ENCODE results near the gene GJB2. TPM values are rescaled to one million over a fixed set of nuclear protein-coding genes. Genes with fewer than 3 reads are reported as not detected.

The GJB2 gene
- total RNA-seq, 1 donor from 2014 or later: 4.6 TPM

- no peak for FAIRE-seq
- Mint-ChIP-seq H3K27me3 (ENCODE audit: low read depth, unreplicated experiment) (peaks cover 50% of the 10 kb centered on the region), H3K4me3 (ENCODE audit: unreplicated experiment) (no peak overlapping the region), H3K4me1 (ENCODE audit: low read depth, unreplicated experiment) (no peaks in the 10 kb centered on the region), H3K36me3 (ENCODE audit: low read depth, unreplicated experiment) (peaks cover 4% of the 10 kb centered on the region), H3K27ac (ENCODE audit: unreplicated experiment) (no peak overlapping the region), H3K9me3 (ENCODE audit: unreplicated experiment) (no peaks in the 10 kb centered on the region)
- Histone ChIP-seq H3K9me3 (ENCODE audit: insufficient read depth, low read depth, low read length) (peaks cover 3% of the 10 kb centered on the region), H3K4me2 (ENCODE audit: low read length) (no peak overlapping the region), H3K9ac (ENCODE audit: low read length) (no peak overlapping the region), H3K36me3 (ENCODE audit: insufficient read depth, low read length) (no peaks in the 10 kb centered on the region), H3K27ac (ENCODE audit: low read depth, low read length) (no peak overlapping the region), H3K4me3 (ENCODE audit: insufficient read depth, low read depth, low read length) (no peak overlapping the region), H3K79me2 (ENCODE audit: insufficient read depth, low read length) (no peaks in the 10 kb centered on the region), H3K27me3 (ENCODE audit: insufficient read depth, low read length) (peaks cover 49% of the 10 kb centered on the region), H2AFZ (ENCODE audit: low read depth, low read length) (no peak overlapping the region), H3K4me1 (ENCODE audit: insufficient read depth, low read length) (no peaks in the 10 kb centered on the region), H4K20me1 (ENCODE audit: insufficient read depth, low read length) (no peaks in the 10 kb centered on the region)
- TF ChIP-seq EZH2 (IDR thresholded peaks at IDR 0.05; ENCODE audit: insufficient read depth, low read length): no peak
- TF ChIP-seq CTCF (IDR thresholded peaks at IDR 0.05; ENCODE audit: insufficient read depth, low read depth, low read length): no peak
- DNase-seq (ENCODE audit: low read depth): no peak
These were observed 52.3 kb downstream of the GJB2 start for GRCh38 chr13:20140487-20140886.

DNA sequence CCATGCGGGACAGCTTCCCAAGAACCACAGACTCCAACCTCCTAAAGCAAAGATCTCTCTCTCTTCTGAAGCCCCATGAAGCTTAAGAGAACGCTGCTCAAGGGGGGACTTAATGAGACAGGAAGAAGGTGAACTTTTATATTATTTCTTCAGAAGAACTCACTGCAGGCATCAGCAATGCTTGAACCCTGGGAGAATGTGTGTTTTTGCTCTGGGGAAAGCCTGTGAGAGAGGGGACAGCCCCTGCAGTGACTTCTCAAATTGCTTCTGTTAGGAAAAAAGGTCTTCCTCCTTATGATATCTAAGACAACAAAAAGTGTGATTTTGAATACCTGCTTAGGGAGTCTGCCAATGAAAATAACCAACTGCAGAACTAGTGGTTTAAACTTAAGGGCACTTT is 54.9 kb downstream of the GJB2 start:
- Histone ChIP-seq H3K36me3 (ENCODE audit: insufficient read depth, low read length) (no peaks in the 10 kb centered on the region), H3K4me3 (ENCODE audit: insufficient read depth, low read depth, low read length) (no peak overlapping the region), H3K4me1 (ENCODE audit: insufficient read depth, low read length) (no peaks in the 10 kb centered on the region), H2AFZ (ENCODE audit: low read depth, low read length) (no peak overlapping the region), H4K20me1 (ENCODE audit: insufficient read depth, low read length) (no peaks in the 10 kb centered on the region), H3K27ac (ENCODE audit: low read depth, low read length) (no peak overlapping the region), H3K27me3 (ENCODE audit: insufficient read depth, low read length) (peaks cover 38% of the 10 kb centered on the region), H3K9ac (ENCODE audit: low read length) (no peak overlapping the region), H3K4me2 (ENCODE audit: low read length) (no peak overlapping the region), H3K9me3 (ENCODE audit: insufficient read depth, low read depth, low read length) (peaks cover 3% of the 10 kb centered on the region), H3K79me2 (ENCODE audit: insufficient read depth, low read length) (no peaks in the 10 kb centered on the region)
- TF ChIP-seq EZH2 (IDR thresholded peaks at IDR 0.05; ENCODE audit: insufficient read depth, low read length) (no peak), CTCF (IDR thresholded peaks at IDR 0.05; ENCODE audit: insufficient read depth, low read depth, low read length) (no peak)
- DNase-seq (ENCODE audit: low read depth) (no peak), FAIRE-seq (no peak)
- Mint-ChIP-seq H3K36me3 (ENCODE audit: low read depth, unreplicated experiment) (peaks cover 1% of the 10 kb centered on the region), H3K4me1 (ENCODE audit: low read depth, unreplicated experiment) (no peaks in the 10 kb centered on the region), H3K4me3 (ENCODE audit: unreplicated experiment) (no peak overlapping the region), H3K27ac (ENCODE audit: unreplicated experiment) (no peak overlapping the region), H3K9me3 (ENCODE audit: unreplicated experiment) (no peaks in the 10 kb centered on the region), H3K27me3 (ENCODE audit: low read depth, unreplicated experiment) (peaks cover 33% of the 10 kb centered on the region)

Other genes starting within 250 kb of the GJB2 start
- 103 and 109 TPM in 2 replicates for gene ZMYM2, start 234.2 kb downstream of the GJB2 start, total RNA-seq
- gene GJA3, start 31.9 kb downstream of the GJB2 start, total RNA-seq: 0.59 and 0.72 TPM in 2 replicates
- not detected in 2 replicates for gene GJB6, start 39.4 kb upstream of the GJB2 start, total RNA-seq